GM18867 (cell line): ENCODE results near the gene DUSP5.
"Not testable (repeated sequence)": the region's sequence is repeated elsewhere in the genome, so short reads cannot be mapped to it uniquely, and the experiment has no call there.

ENCODE experiments used
- ATAC-seq: cut with Tn5 transposase; IDR thresholded peaks from one replicate; pipeline ENCODE4 v1.9.1; 2021; ENCODE audit warnings: mild to moderate bottlenecking, moderate library complexity; ENCODE audit not compliant: unreplicated experiment

The DUSP5 gene

GRCh38 chr10:110514848-110515247 is 17.1 kb downstream of the DUSP5 start:
- ATAC-seq: no peak

GRCh38 chr10:110516815-110517492 is 19.2 kb downstream of the DUSP5 start:
- ATAC-seq: no peak

- no peak for ATAC-seq
Measured at GRCh38 chr10:110522365-110522988, 24.8 kb downstream of the DUSP5 start.

- ATAC-seq: no peak
Measured at GRCh38 chr10:110523736-110524135, 26.0 kb downstream of the DUSP5 start.

- no peak for ATAC-seq
Measured at GRCh38 chr10:110524179-110524858, 26.6 kb downstream of the DUSP5 start.

- no peak for ATAC-seq
Measured at GRCh38 chr10:110524859-110525232, 27.1 kb downstream of the DUSP5 start.

- no peak for ATAC-seq
Measured at GRCh38 chr10:110525349-110526260, 27.9 kb downstream of the DUSP5 start.

- no peak for ATAC-seq
Measured at GRCh38 chr10:110527731-110528171, 30.0 kb downstream of the DUSP5 start.

- peak; percentile 20 for ATAC-seq
Measured at GRCh38 chr10:110528224-110528996, 30.7 kb downstream of the DUSP5 start.

- ATAC-seq: peak; percentile 72
Measured at GRCh38 chr10:110528997-110529524, 31.4 kb downstream of the DUSP5 start.

- peak; percentile 34 for ATAC-seq
Measured at GRCh38 chr10:110529596-110530011, 31.9 kb downstream of the DUSP5 start.

- ATAC-seq: no peak
Measured at GRCh38 chr10:110530131-110530831, 32.6 kb downstream of the DUSP5 start.

- no peak for ATAC-seq
Measured at GRCh38 chr10:110531687-110532086, 34.0 kb downstream of the DUSP5 start.

- ATAC-seq: not testable (repeated sequence)
Measured at GRCh38 chr10:110532628-110533027, 34.9 kb downstream of the DUSP5 start.

GRCh38 chr10:110533149-110533548 is 35.4 kb downstream of the DUSP5 start:
- no peak for ATAC-seq

GRCh38 chr10:110534571-110534970 is 36.9 kb downstream of the DUSP5 start:
- no peak for ATAC-seq

- peak; percentile 85 for ATAC-seq
Measured at GRCh38 chr10:110535958-110536891, 38.5 kb downstream of the DUSP5 start.

GRCh38 chr10:110539091-110539490 is 41.4 kb downstream of the DUSP5 start:
- no peak for ATAC-seq
